ENCODE results near the gene ACOT11.
A peak's percentile ranks its signal among the peaks of the same experiment; 100 is the strongest.

The ACOT11 gene

DNA sequence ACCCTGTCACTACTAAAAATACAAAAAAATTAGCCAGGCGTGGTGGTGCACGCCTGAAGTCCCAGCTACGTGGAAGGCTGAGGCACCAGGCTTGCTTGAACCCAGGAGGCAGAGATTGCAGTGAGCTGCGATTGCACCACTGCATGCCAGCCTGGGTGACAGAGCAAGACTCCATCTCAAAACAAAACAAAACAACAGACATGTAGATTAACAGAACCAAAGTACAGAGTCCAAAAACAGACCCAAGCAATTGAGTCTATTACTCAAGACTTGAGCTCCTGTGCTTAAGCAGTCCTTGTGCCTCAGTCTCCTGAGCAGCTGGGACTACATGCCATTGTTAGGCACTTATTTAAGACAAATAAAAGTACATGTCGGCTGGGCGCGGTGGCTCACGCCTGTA is 9.5 kb upstream of the ACOT11 start:
- DNase-seq = no peak

DNA sequence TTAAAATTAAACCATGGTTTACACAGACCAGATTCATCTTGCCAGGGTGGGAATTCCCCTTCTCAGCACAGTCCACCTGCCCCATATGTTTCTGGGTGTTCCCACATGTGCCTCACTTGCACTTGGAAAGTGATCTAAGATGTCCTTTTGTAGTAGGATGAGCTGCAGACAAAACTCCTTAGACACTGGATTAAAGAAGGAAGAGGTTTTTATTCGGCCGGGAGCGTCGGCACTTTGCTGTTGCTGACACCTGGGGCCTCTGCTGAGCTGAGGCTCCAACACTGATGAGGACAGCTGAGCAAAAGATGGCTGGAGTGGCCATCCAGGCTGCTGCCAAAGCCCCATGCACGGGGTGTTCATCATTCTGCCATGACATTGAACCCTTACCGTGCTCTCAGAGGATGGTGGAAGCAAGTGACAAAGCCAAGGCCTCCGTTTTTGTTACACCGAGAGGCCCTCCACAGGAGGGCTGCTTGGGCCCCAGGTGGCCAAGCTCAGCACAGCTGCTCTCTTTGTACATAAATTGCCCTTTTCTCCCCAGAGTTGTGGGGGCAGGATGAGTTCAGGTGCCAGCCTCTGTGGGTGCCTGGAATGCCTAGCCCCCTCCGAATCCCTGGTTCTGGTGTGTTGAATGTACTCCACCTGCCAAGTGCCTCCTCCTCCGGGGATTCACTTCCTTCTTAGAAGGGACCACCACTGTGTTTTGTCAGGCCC is 7.3 kb upstream of the ACOT11 start:
- no peak for DNase-seq

DNA sequence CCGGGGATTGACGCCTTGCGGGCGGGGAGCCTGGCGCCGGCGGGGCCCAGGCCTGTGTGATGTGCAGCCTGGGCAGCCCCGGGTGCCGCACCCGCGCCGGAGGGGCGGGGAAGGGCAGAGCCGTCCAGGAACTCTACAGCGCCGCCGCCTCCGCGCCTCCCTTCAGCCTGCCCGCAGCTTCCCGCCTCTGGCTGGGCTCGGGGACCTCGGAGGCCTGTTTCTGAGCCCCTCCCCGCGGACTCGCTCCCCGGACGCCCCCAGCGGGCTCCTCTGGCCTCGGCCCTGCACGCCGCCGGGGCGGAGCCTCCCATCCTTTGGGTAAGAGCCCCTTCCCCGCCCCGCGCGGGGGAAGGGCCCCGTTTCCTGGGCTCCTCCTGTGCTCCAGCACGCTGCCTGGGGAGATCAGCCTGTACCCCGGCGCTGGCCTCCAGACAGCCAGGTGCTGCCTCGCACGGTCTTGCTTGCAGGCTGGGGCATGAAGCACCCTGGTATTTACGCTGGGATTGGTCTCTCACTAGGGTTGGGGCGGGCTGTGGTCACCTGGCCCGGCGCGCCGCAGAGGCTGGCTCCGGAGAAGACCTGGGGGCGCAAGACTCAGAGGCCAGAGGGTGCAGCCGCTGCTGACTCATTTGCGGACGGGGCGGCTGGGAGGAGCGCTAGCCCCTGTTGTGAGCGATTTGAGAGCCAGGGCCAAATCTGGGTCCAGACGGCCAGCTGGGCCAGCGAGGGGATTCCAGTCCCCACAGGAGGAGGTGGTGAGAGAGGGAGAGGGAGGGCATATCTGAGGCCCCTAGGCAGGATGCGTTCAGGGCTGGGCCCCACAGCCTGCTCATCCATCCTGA is 5.7 kb upstream of the ACOT11 start:
- peak; percentile 83 for DNase-seq

DNA sequence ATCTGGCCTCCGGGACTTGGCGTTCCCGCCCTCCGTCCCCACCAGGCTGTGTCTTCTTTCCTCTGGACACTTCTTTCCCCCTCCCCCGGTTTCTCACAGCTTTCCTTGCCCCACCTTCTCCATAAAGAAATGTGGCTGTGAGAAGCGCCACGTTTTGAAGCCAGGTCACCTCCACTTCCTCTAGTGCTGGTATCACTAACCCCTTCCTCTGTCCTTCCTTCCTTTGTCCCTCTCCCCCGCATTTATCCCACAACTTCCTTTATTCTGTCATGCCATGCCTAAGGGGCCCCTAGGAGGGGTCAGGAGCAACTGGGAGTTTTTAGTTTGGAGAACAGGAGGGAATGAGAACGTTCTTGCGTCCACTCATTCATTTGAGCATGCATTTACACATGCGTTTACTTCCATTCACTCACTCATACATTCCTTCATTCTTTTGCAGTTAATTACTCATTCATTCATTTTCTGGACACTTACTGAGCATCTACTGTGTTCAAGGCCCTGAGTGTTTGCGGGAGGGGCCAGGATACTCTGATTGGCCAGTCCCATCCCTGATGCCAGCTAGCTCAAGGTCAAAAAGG is 5.0 kb upstream of the ACOT11 start:
- peak; percentile 29 for DNase-seq

DNA sequence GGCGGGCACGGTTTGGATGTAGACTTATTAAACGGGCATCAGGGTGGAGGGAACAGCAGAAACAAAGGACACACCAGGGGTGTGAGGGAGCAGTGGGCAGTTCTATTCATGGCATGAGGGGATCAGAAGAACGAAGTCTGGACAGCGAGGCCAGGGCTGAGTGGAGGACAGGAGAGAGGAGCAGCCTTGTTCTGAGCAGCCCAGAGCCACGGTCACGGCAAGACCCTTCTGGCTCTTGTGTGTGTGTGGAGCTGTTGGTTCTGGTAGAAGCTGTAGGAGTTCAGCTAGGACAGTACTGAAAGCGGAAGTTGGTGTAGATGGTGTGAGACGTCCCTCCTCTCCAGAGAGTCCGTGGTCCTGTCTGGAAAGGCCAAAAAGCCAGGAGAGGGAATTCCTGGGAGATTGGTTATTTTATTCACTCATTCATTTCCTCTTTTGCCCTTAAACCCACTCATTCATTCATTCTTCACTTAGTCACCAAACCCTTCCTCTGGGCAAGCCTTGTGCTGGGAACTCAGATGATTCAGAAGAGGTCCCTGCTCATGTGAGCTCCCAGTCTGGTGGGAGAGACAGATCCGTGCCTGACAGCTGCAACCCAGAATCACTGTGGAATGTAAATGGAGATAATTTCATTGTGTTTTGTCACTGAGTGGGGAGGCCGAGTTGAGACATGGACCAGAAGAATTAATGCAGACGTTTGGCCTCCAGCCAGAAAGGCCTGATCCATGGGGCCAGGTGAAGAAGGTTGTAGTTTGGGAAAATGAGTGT is 4.1 kb upstream of the ACOT11 start:
- DNase-seq = no peak

DNA sequence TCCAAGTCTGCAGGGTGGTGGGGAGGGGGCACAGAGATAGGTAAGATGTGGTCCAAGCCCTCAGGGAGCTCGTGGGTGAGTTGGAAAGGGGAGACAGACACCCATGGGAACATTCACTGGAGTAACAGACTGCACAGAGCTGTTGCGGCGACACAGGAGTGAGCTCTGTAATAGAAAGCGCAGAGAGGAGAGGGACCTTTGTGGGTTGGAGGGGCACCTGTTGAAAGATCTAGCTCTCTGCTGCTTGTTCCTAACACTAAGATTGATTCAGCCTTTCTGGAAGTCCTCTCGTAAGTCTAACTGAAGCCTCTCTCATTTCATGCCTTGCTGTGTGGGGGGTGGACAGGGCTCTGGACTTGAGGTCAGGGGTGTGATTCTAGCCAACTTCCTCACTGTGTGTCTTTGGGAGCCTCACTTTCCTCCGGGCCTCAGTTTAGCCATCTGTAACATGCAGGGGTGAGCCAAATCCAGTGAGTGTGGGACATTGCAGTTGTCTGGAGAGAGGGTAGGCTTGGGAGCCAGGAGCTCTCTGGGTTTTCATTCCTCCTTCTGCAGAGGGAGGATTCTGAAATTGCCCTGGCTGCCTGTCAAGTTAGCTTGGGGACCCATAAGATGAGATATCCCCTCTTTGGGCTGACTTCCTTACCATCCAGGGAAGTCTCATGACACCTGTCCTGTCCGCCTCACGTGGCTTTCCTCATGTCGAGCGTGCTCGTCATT is 2.0 kb upstream of the ACOT11 start:
- no peak for DNase-seq

DNA sequence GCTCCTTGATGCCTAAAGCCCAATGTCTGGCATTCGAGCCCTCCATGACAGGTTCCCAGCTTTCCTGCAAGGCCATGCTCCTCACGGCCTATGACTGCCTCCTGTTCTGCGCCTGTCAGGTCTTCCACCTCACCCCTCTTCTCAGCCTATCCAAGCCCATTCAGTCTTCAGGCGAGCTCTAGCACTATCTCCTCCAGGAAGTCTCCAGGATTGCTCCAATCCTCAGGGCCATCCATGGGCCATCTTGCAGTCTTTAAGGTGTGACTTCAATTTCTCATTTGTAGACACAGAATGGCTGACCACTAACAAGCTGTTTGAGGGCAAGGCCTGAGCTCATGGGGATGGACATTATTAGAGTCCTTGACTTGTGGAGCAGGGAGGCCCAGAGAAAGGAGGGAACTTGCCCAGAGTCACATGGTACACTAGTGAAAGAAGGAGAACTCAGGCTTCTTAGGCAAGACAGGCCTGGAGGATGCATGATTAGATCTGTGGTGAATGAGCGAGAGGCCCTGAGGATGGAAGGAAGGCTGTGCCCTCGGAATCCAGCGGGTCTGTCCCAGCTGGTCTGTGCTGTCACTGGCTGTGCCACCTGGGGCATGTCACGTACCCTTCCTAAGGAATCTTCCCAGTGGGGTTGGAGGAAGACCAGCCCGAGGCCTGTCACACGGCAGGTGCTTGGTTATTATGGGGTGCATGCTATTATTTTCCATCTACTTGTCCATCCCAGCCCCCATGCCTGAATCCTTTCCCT is 1.2 kb upstream of the ACOT11 start:
- DNase-seq = peak; percentile 92

DNA sequence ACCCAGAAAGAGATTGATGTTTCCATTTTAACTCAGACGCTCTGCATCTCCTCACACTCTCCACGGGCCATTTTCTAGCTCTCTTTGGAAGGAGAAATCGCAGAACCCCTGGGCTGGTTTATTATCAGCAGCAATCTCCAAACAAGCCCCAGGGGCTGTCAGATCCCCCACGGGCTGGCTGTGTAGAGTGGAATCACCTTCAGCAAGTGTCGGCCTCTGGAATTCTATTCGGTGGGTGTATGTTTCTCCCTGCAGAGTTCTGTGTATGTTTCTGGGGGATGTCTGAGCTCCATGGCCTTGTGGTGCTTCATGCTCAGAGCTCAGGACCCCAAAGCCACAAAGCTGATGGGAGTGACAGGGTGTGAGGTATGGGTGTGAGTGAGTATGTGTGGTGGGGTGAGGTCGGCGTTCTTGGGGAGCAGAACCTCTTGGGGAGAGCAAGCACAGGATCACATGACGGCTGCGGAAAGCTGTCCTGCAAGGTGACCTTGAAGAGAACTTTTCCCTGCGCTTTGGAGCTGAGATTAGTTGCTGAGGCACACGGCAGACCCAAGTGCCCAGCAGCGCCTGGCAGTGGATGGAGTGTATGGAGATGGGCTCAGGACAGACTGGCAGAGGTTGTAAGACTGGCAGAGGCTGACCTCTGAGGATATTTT is 489 bp downstream of the ACOT11 start:
- no peak for DNase-seq

DNA sequence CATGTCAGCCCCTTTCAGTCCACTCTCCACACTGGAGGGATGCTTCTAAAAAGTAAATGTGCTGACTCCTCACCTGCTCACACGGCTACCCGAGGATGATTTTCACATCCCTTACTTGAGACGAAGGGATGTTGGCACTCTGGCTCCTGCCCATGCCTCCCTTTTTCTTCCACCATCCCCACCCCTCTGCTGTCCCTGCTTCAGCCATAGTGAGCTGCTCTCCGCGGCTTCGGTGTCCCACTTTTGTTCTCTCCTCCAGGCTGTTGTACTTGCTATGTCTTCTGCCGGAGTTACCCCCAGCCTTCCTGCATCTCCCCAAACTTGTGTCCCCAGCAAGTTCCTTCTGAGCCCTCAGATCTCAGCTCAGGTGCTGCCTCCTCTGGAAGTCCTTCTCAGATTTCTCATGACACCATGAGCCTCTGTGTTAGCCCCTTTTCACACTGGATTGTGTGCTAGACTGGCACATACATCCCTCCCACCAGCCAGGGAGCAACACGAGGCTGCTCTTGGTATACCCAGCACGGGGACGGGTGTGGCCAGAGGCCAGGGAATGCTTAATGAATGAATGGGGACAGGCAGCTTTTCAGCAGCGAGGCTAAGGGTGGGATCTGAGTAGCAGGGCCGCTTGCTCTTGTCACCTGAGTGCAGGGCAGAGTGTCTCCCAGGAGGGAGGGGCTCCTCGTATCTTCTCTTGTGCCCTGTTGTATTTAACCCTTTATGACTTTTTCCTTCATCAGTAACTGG is 1.3 kb downstream of the ACOT11 start:
- DNase-seq = no peak

DNA sequence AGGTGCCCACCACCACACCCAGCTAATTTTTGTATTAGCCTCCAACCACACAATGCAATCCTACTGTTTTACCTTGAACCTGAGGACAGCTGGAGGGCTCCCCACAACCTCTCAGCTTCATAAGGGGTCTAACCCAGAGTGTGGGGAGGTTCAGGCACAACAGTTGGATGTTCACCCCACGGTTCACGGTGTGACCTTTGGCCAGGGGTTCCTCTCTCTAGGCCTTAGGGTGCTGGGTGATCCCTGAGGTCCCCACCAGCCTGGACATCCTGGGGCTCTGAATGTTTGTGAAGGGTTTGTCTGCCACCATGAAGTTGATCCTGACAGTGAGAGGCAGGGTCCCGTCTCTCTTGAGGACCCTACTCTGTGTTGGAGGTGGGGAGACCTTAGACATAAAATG is 3.9 kb downstream of the ACOT11 start:
- no peak for DNase-seq

DNA sequence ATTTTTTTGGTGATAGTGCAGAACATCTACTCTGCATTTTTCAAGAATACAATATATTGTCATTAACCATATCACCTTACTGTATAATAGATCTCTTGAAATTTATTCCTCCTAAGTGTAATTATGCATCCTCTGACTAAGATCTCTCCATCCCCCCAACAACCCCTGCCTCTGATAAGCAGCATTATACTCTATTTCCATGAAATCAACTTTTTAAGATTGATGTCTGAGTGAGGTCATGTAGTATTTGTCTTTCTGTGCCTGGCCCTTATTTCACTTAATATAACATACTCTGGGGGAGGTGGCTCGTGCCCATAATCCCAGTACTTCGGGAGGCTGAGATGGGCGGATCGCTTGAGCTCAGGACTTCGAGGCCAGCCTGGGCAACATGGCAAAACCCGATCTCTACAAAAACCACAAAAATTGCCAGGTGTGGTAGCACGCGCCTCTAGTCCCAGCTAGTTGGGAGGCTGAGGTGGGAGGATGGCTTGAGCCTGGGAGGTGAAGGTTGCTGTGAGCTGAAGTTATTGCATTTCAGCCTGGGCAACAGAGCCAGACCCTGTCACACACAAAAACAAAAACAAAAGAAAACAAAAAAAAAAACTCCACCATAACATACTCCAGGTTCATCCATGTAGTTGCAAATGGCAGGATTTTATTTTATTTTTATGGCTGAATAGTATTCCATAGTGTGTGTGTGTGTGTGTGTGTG is 5.7 kb downstream of the ACOT11 start:
- no peak for DNase-seq

DNA sequence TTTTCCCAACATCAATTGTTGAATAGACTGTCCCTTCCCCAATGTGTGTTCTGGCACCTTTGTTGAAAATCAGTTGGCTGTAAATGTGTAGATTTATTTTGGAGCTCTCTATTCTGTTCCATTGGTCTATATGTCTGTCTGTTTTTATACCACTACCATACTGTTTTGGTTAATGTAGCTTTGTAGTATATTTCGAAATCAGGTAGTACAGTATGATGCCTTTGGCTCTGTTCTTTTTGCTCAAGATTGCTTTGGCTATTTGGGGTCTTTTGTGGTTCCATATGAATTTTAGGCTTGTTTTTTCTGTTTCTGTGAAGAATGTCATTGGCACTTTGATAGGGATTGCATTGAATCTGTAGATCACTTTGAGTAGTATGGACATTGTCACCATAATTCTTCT is 8.1 kb downstream of the ACOT11 start:
- no peak for DNase-seq

DNA sequence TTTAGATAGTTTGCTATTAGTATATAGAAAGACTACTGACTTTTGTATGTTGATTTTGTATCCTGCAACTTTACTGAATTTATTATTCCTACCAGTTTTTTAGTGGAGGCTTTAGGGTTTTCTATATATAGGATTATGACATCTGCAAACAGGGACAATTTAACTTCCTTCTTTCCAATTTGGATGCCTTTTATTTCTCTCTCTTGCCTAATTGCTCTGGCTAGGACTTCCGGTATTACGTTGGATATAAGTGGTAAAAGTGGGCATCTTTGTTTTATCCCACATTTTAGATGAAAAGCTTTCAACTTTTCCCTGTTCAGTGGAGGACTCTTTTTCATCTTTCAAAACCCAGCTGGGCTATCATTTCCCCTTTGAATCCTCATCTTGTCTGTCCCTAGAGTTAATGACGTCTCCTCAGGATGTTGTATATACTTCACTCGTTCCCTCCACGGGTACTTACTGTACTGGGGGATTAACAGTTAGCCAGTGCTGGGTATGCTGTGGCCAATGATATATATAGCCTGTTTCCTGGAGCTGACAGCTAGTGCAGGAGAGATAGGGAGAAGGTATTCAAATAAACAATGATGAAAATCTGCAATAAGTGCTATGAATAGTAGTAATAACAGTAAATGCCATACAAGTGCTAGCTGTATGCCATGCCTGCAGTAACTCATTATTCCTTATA is 9.8 kb downstream of the ACOT11 start:
- no peak for DNase-seq

DNA sequence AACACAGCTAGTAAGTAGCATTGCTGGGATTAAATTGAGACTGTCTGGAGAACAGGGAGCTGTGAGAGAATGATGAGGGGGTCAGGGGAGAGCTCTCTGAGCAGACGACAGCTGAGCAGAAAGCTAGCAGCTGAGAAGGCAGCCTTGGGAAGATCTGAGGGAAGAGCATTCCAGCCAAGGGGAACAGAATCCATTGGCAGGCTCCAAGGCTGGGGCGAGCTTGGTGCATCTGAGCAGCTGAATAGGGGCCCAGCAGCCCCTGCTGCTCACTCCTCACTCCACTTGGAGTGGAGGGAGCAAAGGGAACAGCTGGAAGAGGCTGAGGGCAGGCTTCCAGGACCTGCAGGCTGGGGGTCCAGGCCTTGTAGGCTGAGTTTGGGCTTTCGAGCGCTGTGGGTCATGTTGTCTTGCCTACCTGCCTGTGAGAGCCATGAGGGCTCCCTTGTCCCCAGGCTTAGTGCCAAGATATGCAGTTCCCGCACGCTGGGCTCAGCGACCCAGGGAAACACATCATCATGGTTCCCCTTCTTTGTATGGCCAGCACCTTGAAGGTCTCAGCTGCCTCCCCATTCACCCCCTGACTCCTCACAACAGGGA is 10.5 kb downstream of the ACOT11 start:
- no peak for DNase-seq

DNA sequence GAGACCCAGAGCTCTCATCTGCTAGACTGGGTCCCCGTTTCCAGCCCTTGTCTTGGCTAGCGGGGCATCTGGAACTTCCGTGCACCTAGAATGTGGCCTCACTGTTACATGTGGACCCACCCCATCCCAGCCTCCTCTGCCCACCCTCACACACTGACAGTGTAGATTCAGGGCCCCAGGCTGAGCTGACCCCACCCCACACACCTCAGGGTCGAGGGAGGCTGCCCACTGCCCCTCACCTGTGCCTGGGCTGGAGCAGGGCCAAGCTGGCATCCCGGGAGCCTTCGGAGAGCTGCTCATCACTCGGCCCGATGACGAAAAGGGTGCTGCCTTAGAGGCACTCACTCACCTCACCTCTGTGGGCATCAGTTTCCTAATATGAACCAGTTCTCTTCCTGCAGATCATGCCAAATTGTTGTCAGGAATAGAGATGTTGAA is 11.1 kb downstream of the ACOT11 start:
- no peak for DNase-seq

DNA sequence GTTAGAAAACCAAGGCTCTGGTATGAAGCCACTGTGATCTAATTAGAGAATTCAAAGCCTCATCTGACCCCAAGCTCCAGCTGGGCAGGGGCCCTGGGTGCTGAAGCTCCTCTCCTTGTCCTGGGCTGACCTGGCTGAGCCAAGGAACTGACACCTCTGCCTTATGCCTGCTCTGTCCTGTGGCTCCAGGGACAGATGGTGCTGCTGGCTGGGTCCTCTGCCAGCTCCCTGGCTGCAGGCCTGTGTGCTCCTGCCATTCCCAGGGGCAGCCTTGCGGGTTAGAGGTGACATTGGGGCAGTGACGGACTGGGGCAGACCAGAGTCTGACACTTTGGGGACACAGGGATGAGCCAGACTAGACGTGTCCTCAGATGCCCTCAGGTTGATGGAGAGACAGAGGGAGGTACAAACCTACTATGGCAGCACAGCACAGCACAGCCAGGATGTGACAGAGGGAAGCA is 11.8 kb downstream of the ACOT11 start:
- no peak for DNase-seq

DNA sequence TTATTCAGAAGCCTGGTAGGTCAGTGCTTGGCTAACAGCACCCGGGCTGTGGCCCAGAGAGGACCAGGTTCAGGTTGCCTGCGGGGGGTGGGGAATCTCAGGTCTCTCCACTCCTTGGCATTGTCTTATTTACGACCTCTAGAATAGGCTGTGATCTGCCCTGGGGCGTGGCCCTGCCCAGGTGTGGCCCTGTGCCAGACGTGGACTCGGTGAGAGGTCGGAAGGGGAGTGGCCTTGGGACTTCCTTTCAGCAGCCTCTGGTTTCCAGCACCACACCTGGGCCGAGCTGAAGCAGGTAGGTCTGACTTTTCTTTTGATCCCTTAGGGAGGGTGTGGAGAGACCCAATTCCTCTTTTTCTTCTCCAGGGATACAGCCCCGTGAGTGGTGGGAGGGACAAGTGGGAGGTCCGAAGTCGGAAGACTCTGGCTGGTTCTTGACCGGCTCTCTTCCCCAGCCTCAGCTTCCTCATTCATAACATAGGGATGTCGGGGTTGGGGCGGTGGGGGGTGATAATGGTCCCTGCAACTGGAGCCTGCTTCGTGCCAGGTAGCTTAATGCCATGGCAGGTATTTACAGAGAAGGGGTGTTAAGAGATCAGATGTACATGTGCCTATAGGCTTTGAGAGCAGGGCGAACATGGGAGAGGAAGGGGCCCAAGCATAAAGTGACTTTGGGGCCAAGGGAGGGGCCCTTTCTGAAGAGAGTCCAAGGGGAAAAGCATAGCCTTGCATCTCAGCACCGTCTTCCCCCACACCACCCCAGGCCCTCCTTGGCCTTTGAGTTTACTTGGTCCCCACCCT is 16.5 kb downstream of the ACOT11 start:
- DNase-seq = no peak

DNA sequence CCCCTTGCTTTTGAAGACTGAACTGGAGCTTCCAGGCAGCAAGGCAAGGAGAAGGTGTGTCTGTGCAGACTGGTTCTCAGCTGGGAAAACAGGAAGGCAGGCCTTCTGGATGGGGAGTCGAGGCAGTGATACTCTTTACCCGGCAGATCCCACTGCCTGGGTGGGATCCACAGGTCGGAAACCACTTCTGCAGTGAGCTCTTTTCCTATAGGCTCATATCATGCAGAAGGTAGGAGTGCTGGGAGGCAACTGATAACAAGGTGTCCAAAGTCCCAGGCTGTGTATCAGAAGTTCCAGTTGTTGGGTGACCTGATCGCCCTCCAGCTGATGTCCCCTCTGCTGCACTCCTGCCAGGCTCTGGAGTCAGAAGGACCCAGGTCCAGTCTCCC is 17.1 kb downstream of the ACOT11 start:
- no peak for DNase-seq
